Measurements from ENCODE around the gene HS2ST1. TPM values are rescaled to one million over a fixed set of nuclear protein-coding genes. Genes with fewer than 3 reads are reported as not detected.
A peak's percentile ranks its signal among the peaks of the same experiment; 100 is the strongest.
"Not testable (repeated sequence)": the region's sequence is repeated elsewhere in the genome, so short reads cannot be mapped to it uniquely, and the experiment has no call there.

The HS2ST1 gene
- total RNA-seq, 1 experiment from 2014 or later = 57.2 TPM

GRCh38 chr1:87007323-87007722 is 92.9 kb downstream of the HS2ST1 start:
- no peaks in the 10 kb centered on the region for H3K4me1 Mint-ChIP-seq (ENCODE audit: low read depth, unreplicated experiment)
- Histone ChIP-seq H3K4me1 (no peaks in the 10 kb centered on the region), H3K36me3 (ENCODE audit: control insufficient read depth, insufficient read depth, low read length) (no peaks in the 10 kb centered on the region), H3K4me3 (ENCODE audit: low read depth, low read length) (no peak overlapping the region), H3K27me3 (replicated peaks; ENCODE audit: control insufficient read depth, insufficient read depth, low read length) (no peaks in the 10 kb centered on the region), H3K9me3 (no peaks in the 10 kb centered on the region; the same call in 1 of the 2 replicates)
- intact Hi-C loops (cut with micrococcal nuclease; ENCODE audit: unreplicated experiment) = no loop called here
- H3K27me3 Mint-ChIP-seq (ENCODE audit: insufficient read depth, unreplicated experiment) = no peaks in the 10 kb centered on the region
- peaks cover 5% of the 10 kb centered on the region for H3K36me3 Mint-ChIP-seq (ENCODE audit: insufficient read depth, unreplicated experiment)
- no TSS peak for BruUV-seq (replicated peaks)
- ChIA-PET POLR2A (no interaction called here), CTCF (no interaction called here)
- no peaks in the 10 kb centered on the region for H3K9me3 Mint-ChIP-seq (ENCODE audit: unreplicated experiment)
- TF ChIP-seq CTCF (IDR thresholded peaks at IDR 0.05; ENCODE audit: insufficient read depth in 1 of 2, low read depth in 1 of 2, low read length in 1 of 2, severe bottlenecking in 1 of 2, unreplicated experiment in 1 of 2) = no peak
- no peak overlapping the region for H3K27ac Mint-ChIP-seq (ENCODE audit: unreplicated experiment)
- H3K4me3 Mint-ChIP-seq (ENCODE audit: unreplicated experiment) = no peak overlapping the region
- no peak for DNase-seq

DNA sequence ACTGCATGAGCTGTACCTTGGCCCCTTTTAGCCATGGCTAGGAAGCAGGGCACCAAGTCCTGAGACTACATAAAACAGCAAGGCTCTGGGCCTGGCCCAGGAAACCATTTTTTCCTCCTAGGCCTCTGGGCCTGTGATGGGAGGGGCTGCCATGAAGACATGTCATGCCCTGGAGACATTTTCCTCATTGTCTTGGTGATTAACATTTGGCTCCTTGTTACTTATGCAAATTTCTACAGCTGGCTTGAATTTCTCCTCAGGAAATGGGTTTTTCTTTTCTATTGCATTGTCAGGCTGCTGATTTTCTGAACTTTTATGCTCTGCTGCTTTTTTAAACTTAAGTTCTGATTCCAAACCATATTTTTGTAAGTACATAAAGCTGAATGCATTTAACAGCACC is 99.0 kb downstream of the HS2ST1 start:
- intact Hi-C loops (cut with micrococcal nuclease; ENCODE audit: unreplicated experiment); H3K4me1 ChIP-seq; H3K4me3 ChIP-seq (ENCODE audit: low read depth, low read length); H3K27ac Mint-ChIP-seq (ENCODE audit: unreplicated experiment); CTCF ChIA-PET; H3K36me3 ChIP-seq (ENCODE audit: control insufficient read depth, insufficient read depth, low read length); H3K4me1 Mint-ChIP-seq (ENCODE audit: low read depth, unreplicated experiment); H3K27me3 ChIP-seq (replicated peaks; ENCODE audit: control insufficient read depth, insufficient read depth, low read length); H3K9me3 ChIP-seq; BruUV-seq (replicated peaks); H3K27me3 Mint-ChIP-seq (ENCODE audit: insufficient read depth, unreplicated experiment); H3K4me3 Mint-ChIP-seq (ENCODE audit: unreplicated experiment); POLR2A ChIA-PET: not testable (repeated sequence)
- DNase-seq = peak in 1 of 2 experiments; percentile 19
- peaks cover 28% of the 10 kb centered on the region for H3K36me3 Mint-ChIP-seq (ENCODE audit: insufficient read depth, unreplicated experiment)
- peaks cover 16% of the 10 kb centered on the region for H3K9me3 Mint-ChIP-seq (ENCODE audit: unreplicated experiment)

GRCh38 chr1:87017998-87018672 is 103.7 kb downstream of the HS2ST1 start:
- no peaks in the 10 kb centered on the region for H3K27me3 Mint-ChIP-seq (ENCODE audit: insufficient read depth, unreplicated experiment)
- ChIA-PET CTCF (no interaction called here), POLR2A (no interaction called here)
- no peaks in the 10 kb centered on the region for H3K4me1 ChIP-seq
- no peak for TF ChIP-seq CTCF (IDR thresholded peaks at IDR 0.05; ENCODE audit: insufficient read depth in 1 of 2, low read depth in 1 of 2, low read length in 1 of 2, severe bottlenecking in 1 of 2, unreplicated experiment in 1 of 2)
- no peaks in the 10 kb centered on the region for H3K4me1 Mint-ChIP-seq (ENCODE audit: low read depth, unreplicated experiment)
- H3K9me3 Mint-ChIP-seq (ENCODE audit: unreplicated experiment) = peaks cover 16% of the 10 kb centered on the region
- intact Hi-C loops (cut with micrococcal nuclease; ENCODE audit: unreplicated experiment) = no loop called here
- no peaks in the 10 kb centered on the region for H3K36me3 ChIP-seq (ENCODE audit: control insufficient read depth, insufficient read depth, low read length)
- H3K36me3 Mint-ChIP-seq (ENCODE audit: insufficient read depth, unreplicated experiment) = peaks cover 18% of the 10 kb centered on the region
- H3K9me3 ChIP-seq = peaks cover 2% of the 10 kb centered on the region
- no peak overlapping the region for H3K4me3 Mint-ChIP-seq (ENCODE audit: unreplicated experiment)
- no TSS peak for BruUV-seq (replicated peaks)
- H3K27me3 ChIP-seq (replicated peaks; ENCODE audit: control insufficient read depth, insufficient read depth, low read length) = no peaks in the 10 kb centered on the region
- no peak overlapping the region for H3K27ac Mint-ChIP-seq (ENCODE audit: unreplicated experiment)
- H3K4me3 ChIP-seq (ENCODE audit: low read depth, low read length) = no peak overlapping the region
- DNase-seq = no peak

GRCh38 chr1:87023326-87023725 is 108.9 kb downstream of the HS2ST1 start:
- Histone ChIP-seq H3K4me1 (no peaks in the 10 kb centered on the region), H3K36me3 (ENCODE audit: control insufficient read depth, insufficient read depth, low read length) (no peaks in the 10 kb centered on the region), H3K4me3 (ENCODE audit: low read depth, low read length) (no peak overlapping the region), H3K9me3 (no peaks in the 10 kb centered on the region), H3K27me3 (replicated peaks; ENCODE audit: control insufficient read depth, insufficient read depth, low read length) (no peaks in the 10 kb centered on the region)
- BruUV-seq (replicated peaks) = no TSS peak
- ChIA-PET POLR2A (no interaction called here), CTCF (no interaction called here)
- peaks cover 14% of the 10 kb centered on the region for H3K4me1 Mint-ChIP-seq (ENCODE audit: low read depth, unreplicated experiment)
- H3K27me3 Mint-ChIP-seq (ENCODE audit: insufficient read depth, unreplicated experiment) = no peaks in the 10 kb centered on the region
- DNase-seq = no peak
- TF ChIP-seq CTCF (IDR thresholded peaks at IDR 0.05; ENCODE audit: insufficient read depth in 1 of 2, low read depth in 1 of 2, low read length in 1 of 2, severe bottlenecking in 1 of 2, unreplicated experiment in 1 of 2) = no peak
- no peak overlapping the region for H3K27ac Mint-ChIP-seq (ENCODE audit: unreplicated experiment)
- H3K4me3 Mint-ChIP-seq (ENCODE audit: unreplicated experiment) = no peak overlapping the region
- H3K36me3 Mint-ChIP-seq (ENCODE audit: insufficient read depth, unreplicated experiment) = no peaks in the 10 kb centered on the region
- no peaks in the 10 kb centered on the region for H3K9me3 Mint-ChIP-seq (ENCODE audit: unreplicated experiment)
- intact Hi-C loops (cut with micrococcal nuclease; ENCODE audit: unreplicated experiment) = no loop called here

Data from Caco-2 (cell line).